ENCODE results near the gene TGFBR3.
"Not testable (repeated sequence)": the region's sequence is repeated elsewhere in the genome, so short reads cannot be mapped to it uniquely, and the experiment has no call there.

TGFBR3 gene

DNA sequence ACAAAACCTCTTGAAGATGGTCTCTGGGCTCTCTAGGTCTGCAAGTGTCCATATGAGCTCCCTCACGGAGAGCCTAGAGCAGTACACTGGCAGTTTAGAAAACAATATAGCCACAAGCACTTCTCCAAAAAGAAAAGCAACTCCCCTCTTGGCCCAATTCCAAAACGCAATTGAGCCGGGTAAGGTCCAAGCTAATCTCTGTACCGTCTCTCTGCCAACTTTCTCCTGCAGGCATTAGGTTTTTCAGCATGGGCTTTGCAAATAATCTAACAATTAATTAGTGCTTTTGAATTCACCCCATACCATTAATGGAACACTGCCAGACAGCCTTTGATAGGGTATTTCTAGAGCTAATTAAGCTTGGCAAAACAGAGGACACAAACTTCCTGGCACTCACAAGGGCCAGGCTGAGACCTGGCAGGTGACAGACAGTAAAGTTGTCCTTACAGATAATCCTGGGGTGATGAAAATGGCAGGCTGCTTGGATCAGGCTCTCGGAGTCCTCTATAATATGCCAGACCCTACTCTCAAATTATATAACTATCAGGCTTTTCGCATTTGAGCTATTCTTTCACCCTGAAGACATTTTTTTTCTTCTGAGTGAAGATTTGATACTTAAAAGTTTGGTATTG, 39.8 kb downstream of the TGFBR3 start:
- H3K4me3 ChIP-seq (ENCODE audit: low read depth, low read length): no peak overlapping the region
- TF ChIP-seq, protein P1, sequence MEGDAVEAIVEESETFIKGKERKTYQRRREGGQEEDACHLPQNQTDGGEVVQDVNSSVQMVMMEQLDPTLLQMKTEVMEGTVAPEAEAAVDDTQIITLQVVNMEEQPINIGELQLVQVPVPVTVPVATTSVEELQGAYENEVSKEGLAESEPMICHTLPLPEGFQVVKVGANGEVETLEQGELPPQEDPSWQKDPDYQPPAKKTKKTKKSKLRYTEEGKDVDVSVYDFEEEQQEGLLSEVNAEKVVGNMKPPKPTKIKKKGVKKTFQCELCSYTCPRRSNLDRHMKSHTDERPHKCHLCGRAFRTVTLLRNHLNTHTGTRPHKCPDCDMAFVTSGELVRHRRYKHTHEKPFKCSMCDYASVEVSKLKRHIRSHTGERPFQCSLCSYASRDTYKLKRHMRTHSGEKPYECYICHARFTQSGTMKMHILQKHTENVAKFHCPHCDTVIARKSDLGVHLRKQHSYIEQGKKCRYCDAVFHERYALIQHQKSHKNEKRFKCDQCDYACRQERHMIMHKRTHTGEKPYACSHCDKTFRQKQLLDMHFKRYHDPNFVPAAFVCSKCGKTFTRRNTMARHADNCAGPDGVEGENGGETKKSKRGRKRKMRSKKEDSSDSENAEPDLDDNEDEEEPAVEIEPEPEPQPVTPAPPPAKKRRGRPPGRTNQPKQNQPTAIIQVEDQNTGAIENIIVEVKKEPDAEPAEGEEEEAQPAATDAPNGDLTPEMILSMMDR (IDR thresholded peaks at IDR 0.05; ENCODE audit: low read depth, low read length): no peak
- DNase-seq (ENCODE audit: low read depth, low spot score): peak; percentile 41
- in situ Hi-C loops (cut with HindIII; ENCODE audit: low sequenced_read_pairs): no loop called here

DNA sequence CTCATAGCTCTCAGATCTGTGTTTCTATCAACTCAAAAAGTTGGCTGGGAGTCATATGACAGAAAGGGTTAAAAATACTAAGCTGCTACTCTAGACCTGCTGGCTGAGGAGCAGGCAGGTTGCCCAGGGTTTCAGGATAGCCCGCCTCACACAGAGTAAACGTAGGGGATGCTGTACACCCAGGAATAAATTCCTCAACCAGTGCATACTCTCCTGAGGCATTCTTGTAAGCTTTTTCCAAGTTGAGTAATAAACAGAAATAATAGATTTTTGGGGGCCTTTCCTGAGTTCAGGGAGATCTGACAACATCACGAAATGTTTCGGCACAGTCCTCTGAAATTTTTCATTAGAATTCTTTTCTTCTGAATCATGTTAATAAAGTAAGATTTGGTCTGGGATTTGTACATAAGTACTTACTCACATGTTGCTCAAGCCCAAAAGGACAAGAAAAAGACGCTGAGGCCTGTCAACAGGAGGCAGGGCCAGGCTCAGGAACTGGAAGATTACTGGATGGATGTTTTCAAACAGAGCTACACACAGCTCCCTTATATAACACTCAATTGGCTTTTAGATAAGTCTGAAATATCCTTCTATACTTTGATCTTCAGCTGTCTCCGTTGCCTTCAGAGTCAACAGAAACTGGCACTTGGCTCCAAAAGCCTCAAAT, 41.0 kb downstream of the TGFBR3 start:
- in situ Hi-C loops (cut with HindIII; ENCODE audit: low sequenced_read_pairs): no loop called here
- peak; percentile 80 for DNase-seq (ENCODE audit: low read depth, low spot score)
- TF ChIP-seq, protein P1 (IDR thresholded peaks at IDR 0.05; ENCODE audit: low read depth, low read length): no peak
- no peak overlapping the region for H3K4me3 ChIP-seq (ENCODE audit: low read depth, low read length)

DNA sequence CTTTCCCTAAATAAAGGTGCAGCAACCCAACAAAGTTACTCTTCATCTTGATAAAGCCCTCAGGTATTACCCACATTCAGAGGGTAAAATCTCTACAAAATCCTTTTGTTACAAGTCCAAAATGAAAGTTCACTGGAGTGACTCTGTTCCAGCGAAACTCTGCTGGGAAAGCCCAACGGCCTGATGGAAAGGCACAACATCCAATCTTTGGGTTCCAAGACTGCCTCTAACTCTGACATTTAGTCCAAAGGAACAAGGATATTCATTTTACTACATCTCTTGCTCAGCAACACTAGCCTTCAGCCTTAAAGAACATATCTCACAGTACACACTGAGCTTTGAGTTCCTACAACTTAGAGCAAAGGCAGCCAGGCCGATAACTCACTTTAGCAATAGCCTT, 42.1 kb downstream of the TGFBR3 start:
- no peak overlapping the region for H3K4me3 ChIP-seq (ENCODE audit: low read depth, low read length)
- TF ChIP-seq, protein P1 (IDR thresholded peaks at IDR 0.05; ENCODE audit: low read depth, low read length): no peak
- no peak for DNase-seq (ENCODE audit: low read depth, low spot score)
- in situ Hi-C loops (cut with HindIII; ENCODE audit: low sequenced_read_pairs): no loop called here

DNA sequence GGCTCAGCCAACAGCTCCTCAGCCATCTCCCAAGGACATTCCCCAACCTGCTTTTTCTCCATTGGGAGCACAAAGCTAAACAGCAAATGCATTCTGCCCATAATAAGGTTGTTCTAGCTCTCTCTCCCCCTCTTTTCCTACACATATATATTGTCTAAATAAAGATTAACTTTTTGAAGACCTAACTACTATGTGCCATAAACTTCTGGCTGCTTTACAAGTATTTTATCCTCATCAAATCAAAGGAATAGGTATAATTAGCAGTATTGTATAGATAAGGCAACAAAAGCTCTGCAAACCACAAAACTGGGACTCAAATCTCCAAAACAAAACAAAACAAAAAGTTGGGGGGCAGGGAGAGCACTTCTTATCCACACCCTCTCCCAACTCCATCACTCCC, 43.4 kb downstream of the TGFBR3 start:
- TF ChIP-seq, protein P1 (IDR thresholded peaks at IDR 0.05; ENCODE audit: low read depth, low read length): no peak
- in situ Hi-C loops (cut with HindIII; ENCODE audit: low sequenced_read_pairs): no loop called here
- no peak overlapping the region for H3K4me3 ChIP-seq (ENCODE audit: low read depth, low read length)
- DNase-seq (ENCODE audit: low read depth, low spot score): no peak

DNA sequence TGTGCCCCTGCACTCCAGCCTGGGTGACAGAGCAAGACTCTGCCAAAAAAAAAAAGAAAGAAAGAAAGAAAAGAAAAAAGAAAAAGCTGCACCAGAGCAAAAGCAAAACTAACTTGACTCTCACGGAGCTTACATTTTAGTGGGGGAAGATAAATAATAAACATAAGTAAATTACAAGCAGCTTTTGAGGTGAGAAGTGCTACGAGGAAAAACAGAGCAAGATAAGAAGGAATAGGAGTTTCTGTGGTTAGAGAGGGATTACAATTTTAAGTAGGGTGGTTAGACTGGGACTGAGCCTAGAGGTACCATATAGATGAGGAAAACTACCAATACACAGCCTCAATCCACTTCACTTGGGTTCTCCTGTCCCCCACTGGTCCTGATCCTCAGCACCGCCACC, 43.9 kb downstream of the TGFBR3 start:
- in situ Hi-C loops (cut with HindIII; ENCODE audit: low sequenced_read_pairs): no loop called here
- TF ChIP-seq, protein P1 (IDR thresholded peaks at IDR 0.05; ENCODE audit: low read depth, low read length): no peak
- DNase-seq (ENCODE audit: low read depth, low spot score): no peak
- no peak overlapping the region for H3K4me3 ChIP-seq (ENCODE audit: low read depth, low read length)

DNA sequence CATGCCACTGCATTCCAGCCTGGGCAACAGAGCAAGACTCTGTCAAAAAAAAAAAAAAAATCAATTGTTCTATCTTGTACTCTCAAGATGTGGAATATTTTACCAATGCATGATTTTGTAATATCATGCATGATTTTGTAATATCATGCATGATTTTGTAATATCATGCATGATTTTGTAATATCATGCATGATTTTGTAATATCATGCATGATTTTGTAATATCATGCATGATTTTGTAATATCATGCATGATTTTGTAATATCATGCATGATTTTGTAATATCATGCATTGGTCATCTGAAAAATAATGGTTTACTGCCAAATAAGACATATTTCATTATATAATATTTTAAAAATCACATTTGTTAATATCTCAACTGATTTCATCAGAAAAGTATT, 45.7 kb downstream of the TGFBR3 start:
- H3K4me3 ChIP-seq (ENCODE audit: low read depth, low read length); in situ Hi-C loops (cut with HindIII; ENCODE audit: low sequenced_read_pairs); DNase-seq (ENCODE audit: low read depth, low spot score): not testable (repeated sequence)

DNA sequence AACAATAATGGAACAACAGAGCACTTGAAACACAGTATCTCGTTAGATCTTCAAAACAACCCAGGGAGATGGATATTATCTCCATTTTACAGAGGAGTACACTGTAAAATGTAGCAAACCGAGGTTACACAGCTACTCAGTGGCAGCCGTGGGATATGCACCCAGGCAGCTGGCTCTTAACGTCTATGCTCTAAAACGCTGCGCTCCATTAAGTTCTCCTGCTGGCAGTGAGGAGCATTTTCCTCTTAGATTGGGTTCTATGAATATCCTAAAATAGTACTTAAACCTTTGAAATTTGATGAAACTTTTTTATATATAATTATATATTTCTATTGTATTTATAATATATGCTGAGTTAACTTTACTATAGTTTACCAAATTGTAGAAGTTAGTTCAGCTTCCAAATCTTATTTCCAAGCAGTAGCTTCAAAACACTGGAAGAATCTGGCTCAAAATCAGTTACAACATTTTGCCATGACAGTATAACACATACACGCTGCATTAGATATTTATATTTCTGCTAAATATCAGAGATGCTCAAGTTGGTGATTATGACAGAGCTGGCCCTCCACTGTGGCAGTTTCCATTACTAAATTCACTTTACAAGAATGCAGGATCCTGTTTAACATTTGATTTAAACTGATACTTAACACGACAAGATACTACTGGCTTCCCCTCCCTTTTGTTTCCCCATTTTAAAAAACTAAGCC, 49.5 kb downstream of the TGFBR3 start:
- TF ChIP-seq, protein P1 (IDR thresholded peaks at IDR 0.05; ENCODE audit: low read depth, low read length): no peak
- in situ Hi-C loops (cut with HindIII; ENCODE audit: low sequenced_read_pairs): no loop called here
- DNase-seq (ENCODE audit: low read depth, low spot score): no peak
- H3K4me3 ChIP-seq (ENCODE audit: low read depth, low read length): no peak overlapping the region
